K562 (cell line): ENCODE results near the gene NLE1. TPM values are rescaled to one million over a fixed set of nuclear protein-coding genes. Genes with fewer than 3 reads are reported as not detected.

Source experiments
- ATAC-seq: fragments of 200-7000 bp; cut with Tn5 transposase; 3 replicates; pipeline ENCODE4 v1.9.1; 2020; ENCODE audit warnings: moderate library complexity
- BruUV-seq: library from RNA; stranded (reverse); fragments of 400-500 nt; replicated peaks from 2 replicates; lab custom pipeline; 2021; lab: Mats Ljungman, UMichigan
- CTCF ChIA-PET: fragments of 300-600 bp; formaldehyde crosslinking; extraction: SDS; loops from one replicate; lab custom pipeline; 2021; ENCODE audit warnings: low intra/inter-chr PET ratio; lab: Yijun Ruan, JAX
- POLR2A ChIA-PET: fragments of 300-600, 350-650 bp; sonication (Branson Sonifier 250); formaldehyde crosslinking; extraction: SDS; loops from one replicate; lab custom pipeline; 2021; ENCODE audit warnings: antibody characterized with exemption, inconsistent platforms; lab: Yijun Ruan, JAX
- DNase-seq, 4 experiments: peaks; one replicate each; pipeline versions ENCODE4 v3.0.0 to v3.0.0-alpha.2; 2011 to 2018; ENCODE audit warnings: low spot score in 3 of 4, mixed read lengths in 3 of 4; ENCODE audit errors: extremely low read depth in 1 of 4
- FAIRE-seq: peaks from 2 replicates; lab custom pipeline; 2011; peaks lifted over from hg19 to GRCh38; lab: Jason Lieb, UNC
- H2AFZ ChIP-seq: 2 replicates; pipeline ENCODE4 v1.6.0; 2011; ENCODE audit warnings: low read depth, low read length, control low read depth, inconsistent platforms
- H3K27ac ChIP-seq: fragments of 200-600 bp; 3 replicates; pipeline ENCODE4 v1.8.0; 2011; ENCODE audit warnings: low read depth, mild to moderate bottlenecking, control low read depth, inconsistent platforms, low read length, moderate library complexity, mixed read lengths; ENCODE audit errors: extremely low read depth
- H3K27me3 ChIP-seq, 2 experiments: fragments of 300-600 bp in 1 of 2; 2 replicates in 1 of 2; 3 replicates in 1 of 2; pipeline versions ENCODE4 v1.6.0 to v1.8.0; 2011; ENCODE audit warnings: inconsistent platforms in 2 of 2, low read length in 2 of 2, mild to moderate bottlenecking in 1 of 2, mixed read lengths in 1 of 2, moderate library complexity in 1 of 2; ENCODE audit not compliant: control insufficient read depth in 2 of 2, insufficient read depth in 2 of 2
- H3K36me3 ChIP-seq: fragments of 300-600 bp; 3 replicates; pipeline ENCODE4 v1.8.0; 2011; ENCODE audit warnings: mild to moderate bottlenecking, low read length, inconsistent platforms; ENCODE audit not compliant: control insufficient read depth, insufficient read depth
- H3K4me1 ChIP-seq, 2 experiments: fragments of 200-600 bp in 1 of 2; replicated peaks in 1 of 2; 2 replicates in 1 of 2; 3 replicates in 1 of 2; pipeline versions ENCODE4 v1.5.1 to v1.8.0; 2011; ENCODE audit warnings: inconsistent platforms in 2 of 2, low read length in 2 of 2, mild to moderate bottlenecking in 1 of 2, mixed read lengths in 1 of 2, moderate library complexity in 1 of 2; ENCODE audit not compliant: control insufficient read depth in 2 of 2, insufficient read depth in 2 of 2
- H3K4me2 ChIP-seq: 2 replicates; pipeline ENCODE4 v1.6.1; 2011; ENCODE audit warnings: low read length, control low read depth, inconsistent platforms, mixed read lengths; ENCODE audit not compliant: insufficient read depth
- H3K4me3 ChIP-seq: fragments of 200-600 bp; sonication (generic), shearing (Covaris generic); 2 replicates; pipeline ENCODE4 v1.5.1; 2016; ENCODE audit warnings: control low read depth, inconsistent platforms
- H3K79me2 ChIP-seq: fragments of 200-600 bp; 3 replicates; pipeline ENCODE4 v1.8.0; 2011; ENCODE audit warnings: low read length, inconsistent platforms; ENCODE audit not compliant: control insufficient read depth, insufficient read depth
- H3K9ac ChIP-seq, 2 experiments: 2 replicates each; pipeline versions ENCODE4 v1.6.0 to v1.6.1; 2011; ENCODE audit warnings: low read depth in 2 of 2, low read length in 2 of 2, control low read depth in 1 of 2, inconsistent platforms in 1 of 2, mild to moderate bottlenecking in 1 of 2, mixed read lengths in 1 of 2; ENCODE audit not compliant: insufficient read depth in 1 of 2
- H3K9me1 ChIP-seq: one replicate; pipeline ENCODE4 v1.6.0; 2011; ENCODE audit warnings: inconsistent platforms, mild to moderate bottlenecking, low read length, moderate library complexity; ENCODE audit not compliant: control insufficient read depth, insufficient read depth
- H3K9me3 ChIP-seq: replicated peaks from 2 replicates; pipeline ENCODE4 v1.5.1; 2011; ENCODE audit warnings: low read depth, low read length, inconsistent platforms; ENCODE audit not compliant: control insufficient read depth, insufficient read depth
- H4K20me1 ChIP-seq: replicated peaks from 2 replicates; pipeline ENCODE4 v1.6.1; 2011; ENCODE audit warnings: low read length, inconsistent platforms, mixed read lengths; ENCODE audit not compliant: control insufficient read depth, insufficient read depth
- FOXJ2 ChIP-seq: fragments of 200-800 bp; sonication (Bioruptor generic); IDR thresholded peaks from 2 replicates; pipeline ENCODE4 v1.6.1; 2016; ENCODE audit warnings: missing genetic modification characterization, missing compliant biosample characterization
- MIER1 ChIP-seq: fragments of 450-650 bp; IDR thresholded peaks from 2 replicates; pipeline ENCODE4 v1.6.1; 2016; ENCODE audit warnings: antibody characterized with exemption, mild to moderate bottlenecking, low read depth
- NFATC3 ChIP-seq: fragments of 450-650 bp; IDR thresholded peaks from 2 replicates; pipeline ENCODE4 v1.6.1; 2017; ENCODE audit warnings: mild to moderate bottlenecking
- SRSF9 ChIP-seq: fragments of 200-400 bp; formaldehyde crosslinking; IDR thresholded peaks from 2 replicates; pipeline ENCODE4 v1.6.1; 2017; ENCODE audit warnings: low read depth, low read length, borderline replicate concordance
- TEAD2 ChIP-seq: fragments of 450-650 bp; IDR thresholded peaks from 2 replicates; pipeline ENCODE4 v1.6.1; 2016; ENCODE audit warnings: missing genetic modification characterization, control low read depth, missing compliant biosample characterization
- ZNF444 ChIP-seq: fragments of 250-450 bp; sonication (Bioruptor Pico); IDR thresholded peaks from 2 replicates; pipeline ENCODE4 v1.4.0; 2020; ENCODE audit warnings: mild to moderate bottlenecking, moderate library complexity
- WGBS: fragments of 100-300 bp; shearing (Covaris generic); methylation state at CpG from one replicate; pipeline ENCODE4 v1.1.6; 2016; ENCODE audit warnings: low coverage, mixed read lengths; ENCODE audit not compliant: insufficient coverage; ENCODE audit errors: missing lambda C conversion rate; 5-methylcytosine and 5-hydroxymethylcytosine counted together
- in situ Hi-C: fragments of 300-500 bp; cut with MboI; formaldehyde crosslinking; loops from 4 replicates; pipeline ENCODE4 v1.15.0; 2018; ENCODE audit warnings: inconsistent platforms, mixed read lengths
- intact Hi-C: fragments of 100-400 bp; cut with micrococcal nuclease; formaldehyde crosslinking; loops from 2 replicates; pipeline ENCODE4 v1.14.2; 2022
- polyA plus RNA-seq, 8 experiments: library from polyadenylated mRNA; depleted of rRNA in 4 of 8; stranded (reverse) in 5 of 8; unstranded in 3 of 8; fragments of >200 nt; fragmentation: Nextera tagmentation in 2 of 8; fragmentation: Illumina TruSeq in 1 of 8; extraction: Ambion mirVana in 2 of 8; extraction: Trizol in 1 of 8; gene quantifications; 2 replicates each; pipeline versions ENCODE4 v1.2.1 to v1.2.3, GENCODE V29; 2011 to 2014; ENCODE audit warnings: inconsistent platforms in 1 of 8, missing spikeins in 1 of 8
- total RNA-seq, 7 experiments: library from RNA; depleted of rRNA in 6 of 7; stranded (reverse); fragments of >200 nt in 6 of 7; fragmentation: Illumina TruSeq in 2 of 7; extraction: Trizol in 2 of 7; gene quantifications; 2 replicates each; pipeline versions ENCODE4 v1.2.1 to v1.2.3, GENCODE V29; 2011 to 2021; ENCODE audit warnings: low replicate concordance in 1 of 7
- TF ChIP-seq, protein P1 (sequence below): sonication (generic); formaldehyde crosslinking; IDR thresholded peaks from 2 replicates; pipeline ENCODE4 v1.8.1; 2022; ENCODE audit warnings: missing genetic modification reagents
- TF ChIP-seq, protein P2 (sequence below): fragments of 450-650 bp; formaldehyde crosslinking; IDR thresholded peaks from 2 replicates; pipeline ENCODE4 v1.4.0; 2022; ENCODE audit warnings: mild to moderate bottlenecking, moderate library complexity

NLE1 gene
- total and polyA plus RNA-seq, 9 of the 15 experiments (the other 6 are each of a cell fraction or from before 2014, with no cell fraction given), result 3.8 to 69.0 (median 29.4) TPM

- TF ChIP-seq, protein P1, sequence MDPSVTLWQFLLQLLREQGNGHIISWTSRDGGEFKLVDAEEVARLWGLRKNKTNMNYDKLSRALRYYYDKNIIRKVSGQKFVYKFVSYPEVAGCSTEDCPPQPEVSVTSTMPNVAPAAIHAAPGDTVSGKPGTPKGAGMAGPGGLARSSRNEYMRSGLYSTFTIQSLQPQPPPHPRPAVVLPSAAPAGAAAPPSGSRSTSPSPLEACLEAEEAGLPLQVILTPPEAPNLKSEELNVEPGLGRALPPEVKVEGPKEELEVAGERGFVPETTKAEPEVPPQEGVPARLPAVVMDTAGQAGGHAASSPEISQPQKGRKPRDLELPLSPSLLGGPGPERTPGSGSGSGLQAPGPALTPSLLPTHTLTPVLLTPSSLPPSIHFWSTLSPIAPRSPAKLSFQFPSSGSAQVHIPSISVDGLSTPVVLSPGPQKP (CRISPR knock-in tag), result no peak
- no peak for TF ChIP-seq NFATC3
- TF ChIP-seq, all 486 proteins: peak for 0
Observed at GRCh38 chr17:35101036-35101435, 41.1 kb downstream of the NLE1 start (continued).

DNA sequence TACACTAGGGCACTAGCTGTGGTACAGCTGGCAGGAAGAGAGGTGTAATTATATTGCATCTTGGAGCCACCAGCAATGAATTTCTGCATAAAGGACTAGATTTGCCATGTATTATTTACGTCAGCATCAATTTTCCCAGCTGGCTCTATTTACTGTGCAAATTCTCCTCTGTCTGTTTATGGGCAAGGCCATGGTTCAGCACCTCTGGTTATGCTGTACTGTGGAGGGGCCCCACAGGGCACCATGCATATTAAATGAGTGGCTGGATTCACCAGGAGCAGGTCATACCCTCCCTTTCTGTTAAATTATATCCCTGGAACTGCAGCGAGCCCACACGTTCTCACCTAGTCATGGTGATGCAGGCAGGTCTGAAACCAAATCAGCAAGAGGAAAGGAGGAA lies 42.2 kb downstream of the NLE1 start:
- H3K4me1 ChIP-seq, result no peaks in the 10 kb centered on the region
- WGBS, result 78% methylated on average over 3 of the region's 3 CpGs
- no TSS peak for BruUV-seq
- ChIA-PET CTCF (no interaction called here), POLR2A (no interaction called here)
- H3K27me3 ChIP-seq, result no peaks in the 10 kb centered on the region
- H3K9me3 ChIP-seq, result no peaks in the 10 kb centered on the region
- peaks cover 47% of the 10 kb centered on the region; the same call in 2 of the 3 replicates for H3K36me3 ChIP-seq
- FAIRE-seq, result no peak
- ATAC-seq, result no peak
- no peak overlapping the region for H3K27ac ChIP-seq
- intact Hi-C loops (no loop called here), in situ Hi-C loops (no loop called here)
- H2AFZ ChIP-seq, result no peak overlapping the region
- no peak overlapping the region for H3K9ac ChIP-seq
- no peak overlapping the region for H3K4me3 ChIP-seq
- no peaks in the 10 kb centered on the region for H3K79me2 ChIP-seq
- no peaks in the 10 kb centered on the region for H3K9me1 ChIP-seq
- H3K4me2 ChIP-seq, result no peak overlapping the region
- DNase-seq, result no peak
- no peaks in the 10 kb centered on the region for H4K20me1 ChIP-seq
- TF ChIP-seq SRSF9, result no peak
- no peak for TF ChIP-seq MIER1
- TF ChIP-seq, protein P2, sequence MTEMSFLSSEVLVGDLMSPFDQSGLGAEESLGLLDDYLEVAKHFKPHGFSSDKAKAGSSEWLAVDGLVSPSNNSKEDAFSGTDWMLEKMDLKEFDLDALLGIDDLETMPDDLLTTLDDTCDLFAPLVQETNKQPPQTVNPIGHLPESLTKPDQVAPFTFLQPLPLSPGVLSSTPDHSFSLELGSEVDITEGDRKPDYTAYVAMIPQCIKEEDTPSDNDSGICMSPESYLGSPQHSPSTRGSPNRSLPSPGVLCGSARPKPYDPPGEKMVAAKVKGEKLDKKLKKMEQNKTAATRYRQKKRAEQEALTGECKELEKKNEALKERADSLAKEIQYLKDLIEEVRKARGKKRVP (CRISPR knock-in tag), result no peak
- TF ChIP-seq FOXJ2 (tag), result no peak
- TF ChIP-seq ZNF444 (CRISPR knock-in tag), result no peak
- no peak for TF ChIP-seq TEAD2 (tag)
- TF ChIP-seq, all 486 proteins: peak for 0
